CD4-positive, CD25-positive, alpha-beta regulatory T cell (primary cell): ENCODE measurements around the gene SPCS1. TPM values are rescaled to one million over a fixed set of nuclear protein-coding genes. Genes with fewer than 3 reads are reported as not detected.
A peak's percentile ranks its signal among the peaks of the same experiment; 100 is the strongest.
"Not testable (repeated sequence)": the region's sequence is repeated elsewhere in the genome, so short reads cannot be mapped to it uniquely, and the experiment has no call there.

Experiments used
- ATAC-seq, 2 donors: fragments of 150-1000 bp; cut with Tn5 transposase; one replicate each; pipeline ENCODE4 v1.10.0; 2021; ENCODE audit warnings: low read depth in 2 of 2, moderate number of reproducible peaks in 2 of 2, moderate library complexity in 1 of 2
- DNase-seq, 3 donors: peaks; one replicate each; pipeline versions ENCODE4 v3.0.0 to v3.0.0-alpha.2; 2012 to 2022; ENCODE audit warnings: mixed read lengths in 1 of 3
- H3K27ac ChIP-seq: one replicate; pipeline ENCODE4 v1.7.0; 2013; ENCODE audit warnings: mild to moderate bottlenecking, low read length; ENCODE audit not compliant: insufficient read depth, poor library complexity, severe bottlenecking
- H3K27me3 ChIP-seq: one replicate; pipeline ENCODE4 v1.7.0; 2013; ENCODE audit warnings: low read length; ENCODE audit not compliant: control insufficient read depth, insufficient read depth
- H3K36me3 ChIP-seq: one replicate; pipeline ENCODE4 v1.7.0; 2013; ENCODE audit warnings: mild to moderate bottlenecking, low read length, moderate library complexity; ENCODE audit not compliant: control insufficient read depth, insufficient read depth
- H3K4me1 ChIP-seq: 2 replicates; pipeline ENCODE4 v1.7.0; 2013; ENCODE audit warnings: mild to moderate bottlenecking, low read length; ENCODE audit not compliant: insufficient read depth, control insufficient read depth, poor library complexity, severe bottlenecking
- H3K4me3 ChIP-seq: one replicate; pipeline ENCODE4 v1.7.0; 2013; ENCODE audit warnings: low read depth, mild to moderate bottlenecking, low read length, moderate library complexity
- H3K9me3 ChIP-seq, 2 experiments: 1 replicate in 1 of 2; 2 replicates in 1 of 2; pipeline ENCODE4 v1.7.0; 2013; ENCODE audit warnings: low read length in 2 of 2, mild to moderate bottlenecking in 1 of 2, moderate library complexity in 1 of 2; ENCODE audit not compliant: control insufficient read depth in 2 of 2
- H3K27ac Mint-ChIP-seq, 3 donors: one replicate each; pipeline ENCODE4 v1.8.0; 2020 to 2022; ENCODE audit warnings: mild to moderate bottlenecking in 3 of 3, mixed read lengths in 3 of 3, moderate library complexity in 2 of 3
- H3K27me3 Mint-ChIP-seq: one replicate; pipeline ENCODE4 v1.8.0; 2022; ENCODE audit warnings: mild to moderate bottlenecking, mixed read lengths
- H3K36me3 Mint-ChIP-seq: one replicate; pipeline ENCODE4 v1.8.0; 2020; ENCODE audit warnings: mixed read lengths
- H3K4me1 Mint-ChIP-seq, 4 donors: one replicate each; pipeline ENCODE4 v1.8.0; 2020 to 2022; ENCODE audit warnings: mixed read lengths in 4 of 4, mild to moderate bottlenecking in 1 of 4
- H3K4me3 Mint-ChIP-seq, 4 donors: one replicate each; pipeline ENCODE4 v1.8.0; 2020 to 2022; ENCODE audit warnings: mild to moderate bottlenecking in 4 of 4, mixed read lengths in 4 of 4, moderate library complexity in 3 of 4
- H3K9me3 Mint-ChIP-seq, 7 donors: one replicate each; pipeline ENCODE4 v1.8.0; 2020 to 2022; ENCODE audit warnings: mixed read lengths in 7 of 7, mild to moderate bottlenecking in 3 of 7, moderate library complexity in 2 of 7
- polyA plus RNA-seq, 4 donors: library from polyadenylated mRNA; unstranded; fragments of 300-500 nt; fragmentation: Illumina TruSeq; gene quantifications; one replicate each; pipeline ENCODE4 v1.2.3, GENCODE V29; 2021
- total RNA-seq: library from RNA; stranded (reverse); gene quantifications from one replicate; pipeline ENCODE4 v1.2.3, GENCODE V29; 2022

The SPCS1 gene
- total RNA-seq (57.6 TPM), polyA plus RNA-seq (100 to 1,000 TPM; 304 to 318 (median 312) TPM)

GRCh38 chr3:52705688-52706686 is at the start of gene SPCS1, which contains the start of gene GLT8D1:
TSS of gene SPCS1 (plus strand) at chr3:52706106. CDS start at chr3:52706247, 141 bp downstream.
TSS of gene GLT8D1 (minus strand) at chr3:52705791. CDS start at chr3:52700460, 5,331 bp downstream.
- peaks cover 8 to 41% (median 30%) of the 10 kb centered on the region in 4 donors for H3K4me1 Mint-ChIP-seq
- ATAC-seq (peak; percentile 92), DNase-seq (peak; percentile 83 to 95 (median 92))
- Histone ChIP-seq H3K27ac (peak within 1 kb of the TSS; percentile 84), H3K4me1 (peaks cover 35% of the 10 kb centered on the region), H3K9me3 (no peaks in the 10 kb centered on the region), H3K36me3 (peaks cover 13% of the 10 kb centered on the region), H3K4me3 (peak within 1 kb of the TSS; percentile 94), H3K27me3 (no peaks in the 10 kb centered on the region)
- H3K36me3 Mint-ChIP-seq, result peaks cover 3% of the 10 kb centered on the region
- no peaks in the 10 kb centered on the region for H3K27me3 Mint-ChIP-seq
- H3K27ac Mint-ChIP-seq, result peak within 1 kb of the TSS; percentile 94 to 96 (median 96)
- peak within 1 kb of the TSS; percentile 95 to 100 (median 96) for H3K4me3 Mint-ChIP-seq
- no peaks in the 10 kb centered on the region for H3K9me3 Mint-ChIP-seq

- no peaks in the 10 kb centered on the region for H3K9me3 Mint-ChIP-seq
Observed at GRCh38 chr3:52660046-52660445, 45.9 kb upstream of the SPCS1 start.

GRCh38 chr3:52663098-52663497 is 42.8 kb upstream of the SPCS1 start:
- Mint-ChIP-seq H3K36me3 (peaks cover 28% of the 10 kb centered on the region), H3K4me1 (peaks cover 4 to 10% (median 8%) of the 10 kb centered on the region in 4 donors), H3K27ac (no peak overlapping the region), H3K27me3 (no peaks in the 10 kb centered on the region), H3K4me3 (no peak overlapping the region), H3K9me3 (no peaks in the 10 kb centered on the region)
- H3K27me3 ChIP-seq, result no peaks in the 10 kb centered on the region
- ATAC-seq, result no peak
- no peak overlapping the region for H3K27ac ChIP-seq
- no peaks in the 10 kb centered on the region for H3K9me3 ChIP-seq
- no peaks in the 10 kb centered on the region for H3K4me1 ChIP-seq
- H3K36me3 ChIP-seq, result peaks cover 74% of the 10 kb centered on the region
- no peak for DNase-seq
- H3K4me3 ChIP-seq, result no peak overlapping the region

More at GRCh38 chr3:52660046-52660445, 45.9 kb upstream of the SPCS1 start:
- no peak for DNase-seq
- no peak for ATAC-seq
- no peak overlapping the region for H3K27ac Mint-ChIP-seq
- H3K36me3 Mint-ChIP-seq, result peaks cover 38% of the 10 kb centered on the region
- Histone ChIP-seq H3K4me3 (no peak overlapping the region), H3K36me3 (peaks cover 76% of the 10 kb centered on the region), H3K4me1 (no peaks in the 10 kb centered on the region), H3K9me3 (no peaks in the 10 kb centered on the region), H3K27ac (no peak overlapping the region), H3K27me3 (no peaks in the 10 kb centered on the region)
- no peaks in the 10 kb centered on the region for H3K27me3 Mint-ChIP-seq
- H3K4me1 Mint-ChIP-seq, result peaks cover 4 to 10% (median 8%) of the 10 kb centered on the region in 4 donors
- H3K4me3 Mint-ChIP-seq, result no peak overlapping the region

- ATAC-seq (peak; percentile 69 to 72), DNase-seq (peak in 2 of 3 donors; percentile 4 to 59)
- H3K4me3 Mint-ChIP-seq, result peak overlapping the region in 3 of 4 donors; percentile 5 to 26 (median 5)
- peaks cover 20 to 37% (median 30%) of the 10 kb centered on the region in 4 donors for H3K4me1 Mint-ChIP-seq
- Histone ChIP-seq H3K36me3 (peaks cover 43% of the 10 kb centered on the region), H3K27me3 (no peaks in the 10 kb centered on the region), H3K4me3 (peak overlapping the region; percentile 28), H3K4me1 (peaks cover 18% of the 10 kb centered on the region), H3K27ac (peak overlapping the region; percentile 63), H3K9me3 (no peaks in the 10 kb centered on the region)
- H3K27me3 Mint-ChIP-seq, result no peaks in the 10 kb centered on the region
- H3K36me3 Mint-ChIP-seq, result peaks cover 25% of the 10 kb centered on the region
- H3K9me3 Mint-ChIP-seq, result no peaks in the 10 kb centered on the region
- H3K27ac Mint-ChIP-seq, result peak overlapping the region; percentile 42 to 85 (median 81)
Observed at GRCh38 chr3:52670621-52671521, 35.0 kb upstream of the SPCS1 start.

- ATAC-seq (no peak), DNase-seq (no peak)
- Mint-ChIP-seq H3K27ac (peak overlapping the region; percentile 69 to 85 (median 81)), H3K4me3 (no peak overlapping the region), H3K9me3 (no peaks in the 10 kb centered on the region), H3K4me1 (peaks cover 20 to 39% (median 31%) of the 10 kb centered on the region in 4 donors), H3K36me3 (peaks cover 31% of the 10 kb centered on the region), H3K27me3 (no peaks in the 10 kb centered on the region)
- no peaks in the 10 kb centered on the region for H3K27me3 ChIP-seq
- H3K27ac ChIP-seq, result peak overlapping the region; percentile 34
- peaks cover 18% of the 10 kb centered on the region for H3K4me1 ChIP-seq
- H3K9me3 ChIP-seq, result no peaks in the 10 kb centered on the region
- peaks cover 42% of the 10 kb centered on the region for H3K36me3 ChIP-seq
- peak overlapping the region; percentile 28 for H3K4me3 ChIP-seq
Observed at GRCh38 chr3:52671676-52672075, 34.2 kb upstream of the SPCS1 start.

GRCh38 chr3:52676201-52676600 is 29.7 kb upstream of the SPCS1 start:
- not testable (repeated sequence) for H3K4me3 Mint-ChIP-seq, H3K27ac ChIP-seq, ATAC-seq, H3K9me3 Mint-ChIP-seq, H3K27me3 ChIP-seq, DNase-seq, H3K4me1 ChIP-seq, H3K4me3 ChIP-seq, H3K27me3 Mint-ChIP-seq, H3K9me3 ChIP-seq
- H3K36me3 ChIP-seq, result peaks cover 49% of the 10 kb centered on the region
- H3K4me1 Mint-ChIP-seq, result peaks cover 15 to 44% (median 38%) of the 10 kb centered on the region in 4 donors
- peaks cover 54% of the 10 kb centered on the region for H3K36me3 Mint-ChIP-seq
- H3K27ac Mint-ChIP-seq, result peak overlapping the region in 1 of 3 donors; percentile 21
